GM18499 (cell line): ENCODE results near the gene HIVEP3.

Source experiments
- ATAC-seq: cut with Tn5 transposase; IDR thresholded peaks from one replicate; pipeline ENCODE4 v1.9.1; 2021; ENCODE audit warnings: moderate number of reproducible peaks; ENCODE audit not compliant: insufficient read depth, unreplicated experiment

HIVEP3 gene

GRCh38 chr1:41894808-41895483, 23.8 kb downstream of the HIVEP3 start:
- ATAC-seq: no peak

- no peak for ATAC-seq
These were observed 24.5 kb downstream of the HIVEP3 start for GRCh38 chr1:41894101-41894807.

DNA sequence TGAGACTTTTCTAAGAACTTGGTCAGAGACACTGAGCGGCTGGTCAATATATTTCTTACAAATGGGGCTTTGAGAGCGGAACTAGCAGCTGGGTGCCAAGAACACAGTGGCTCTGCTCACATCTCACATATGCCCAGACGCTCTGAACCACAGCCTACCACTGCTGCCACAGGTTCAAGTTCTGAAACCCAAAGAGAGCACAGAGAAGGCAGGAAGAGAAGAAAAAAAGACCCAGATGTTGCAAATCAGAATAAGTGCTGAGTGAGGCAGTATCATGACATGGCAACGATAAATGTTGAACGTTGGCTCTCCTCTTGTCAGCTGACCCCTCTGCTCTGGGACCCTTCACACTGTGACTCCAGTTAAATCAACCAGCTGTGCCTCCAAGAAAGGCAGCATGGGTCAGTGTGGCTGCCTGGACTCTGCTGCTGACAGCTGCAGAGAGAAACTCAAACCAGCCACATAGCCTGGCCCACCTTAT, 26.4 kb downstream of the HIVEP3 start:
- ATAC-seq: no peak

GRCh38 chr1:41891199-41891896, 27.4 kb downstream of the HIVEP3 start:
- no peak for ATAC-seq

GRCh38 chr1:41890825-41891198, 27.9 kb downstream of the HIVEP3 start:
- ATAC-seq: no peak

- no peak for ATAC-seq
These were observed 29.0 kb downstream of the HIVEP3 start for GRCh38 chr1:41889506-41890414.

GRCh38 chr1:41888756-41889155, 30.0 kb downstream of the HIVEP3 start:
- no peak for ATAC-seq

DNA sequence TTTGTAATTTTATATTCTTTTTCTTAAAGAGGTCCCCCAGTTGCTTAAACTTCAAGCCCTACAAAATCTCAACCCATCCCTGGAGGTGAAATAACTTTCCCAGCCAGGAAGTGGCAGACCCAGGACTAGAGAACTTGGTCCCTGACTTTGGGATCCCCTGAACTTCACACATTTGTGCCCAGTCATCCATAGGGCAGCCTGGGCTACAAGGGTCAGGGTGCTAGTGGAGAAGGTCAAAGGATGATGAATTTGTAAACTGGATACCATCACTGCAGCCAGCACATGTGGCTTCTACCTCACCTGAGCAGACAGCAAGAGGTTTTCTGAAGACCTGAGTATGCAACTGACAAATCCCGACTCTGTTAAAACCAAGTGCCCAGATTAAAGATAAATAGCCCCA, 31.4 kb downstream of the HIVEP3 start:
- no peak for ATAC-seq

DNA sequence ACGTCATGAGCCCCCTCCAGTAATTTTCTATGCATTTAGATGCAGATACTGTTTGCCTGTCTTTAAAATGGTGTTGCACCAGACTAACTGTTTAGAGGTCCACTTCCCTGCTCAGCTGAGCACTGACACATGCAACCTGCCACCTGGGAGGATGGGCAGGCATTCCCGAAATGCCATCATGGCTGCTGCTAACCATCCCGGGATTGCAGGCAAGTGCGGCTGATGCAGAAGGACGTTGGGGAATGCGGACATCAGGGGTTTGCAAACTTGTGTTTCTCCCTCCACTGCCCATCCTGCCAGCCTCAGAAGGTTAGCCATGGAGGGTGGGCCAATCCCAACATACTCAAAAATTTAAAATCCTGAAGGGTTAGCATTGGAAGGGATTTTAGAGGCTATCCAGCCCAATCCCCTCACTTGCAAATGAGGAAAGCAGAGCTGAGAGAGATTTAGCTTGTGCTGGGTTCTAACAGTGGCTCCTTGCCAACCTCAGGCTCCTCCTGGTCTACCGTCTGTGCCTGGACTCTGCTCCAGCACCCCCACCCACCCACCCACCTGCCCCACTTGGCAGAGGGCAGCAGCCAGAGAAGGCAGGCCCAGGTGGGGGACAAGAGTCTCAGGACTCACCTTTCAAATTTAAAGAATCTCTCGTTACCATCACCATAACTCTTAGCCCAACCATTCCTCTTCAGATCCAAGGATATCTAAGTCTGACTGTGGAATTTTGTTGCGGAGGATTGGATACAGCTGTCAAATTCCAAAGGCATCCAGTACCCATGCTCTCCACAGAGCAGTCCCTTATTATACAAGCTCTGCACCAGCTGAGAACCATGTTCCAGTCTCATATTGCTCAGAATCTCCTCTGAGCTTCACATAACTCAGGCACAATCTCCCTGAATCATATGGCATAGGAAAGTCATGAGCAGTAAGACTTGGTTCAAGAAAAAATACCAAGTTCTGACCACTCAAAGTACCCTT, 34.2 kb downstream of the HIVEP3 start:
- ATAC-seq: no peak

GRCh38 chr1:41883507-41883906, 35.2 kb downstream of the HIVEP3 start:
- ATAC-seq: no peak

- ATAC-seq: no peak
These were observed 36.2 kb downstream of the HIVEP3 start for GRCh38 chr1:41882486-41882885.

DNA sequence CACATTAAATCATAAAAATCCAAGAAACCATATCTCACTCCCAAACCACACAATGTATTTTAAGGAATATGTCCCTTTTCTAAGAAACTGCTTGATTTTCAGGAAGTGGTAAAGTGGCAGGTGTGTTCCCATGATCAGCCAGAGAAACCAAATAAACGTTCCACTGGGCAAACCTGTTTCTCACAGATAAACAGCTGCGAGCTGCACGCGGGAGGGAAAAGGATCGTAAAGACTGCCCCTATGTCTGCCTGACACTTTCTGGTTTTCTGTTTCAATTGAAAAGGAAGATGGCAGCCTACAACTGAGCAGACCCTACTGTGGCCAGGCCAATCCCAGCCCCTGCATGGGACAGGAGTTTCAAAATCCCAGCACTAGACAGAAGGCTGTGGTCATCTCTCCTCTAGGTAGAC, 36.6 kb downstream of the HIVEP3 start:
- no peak for ATAC-seq

DNA sequence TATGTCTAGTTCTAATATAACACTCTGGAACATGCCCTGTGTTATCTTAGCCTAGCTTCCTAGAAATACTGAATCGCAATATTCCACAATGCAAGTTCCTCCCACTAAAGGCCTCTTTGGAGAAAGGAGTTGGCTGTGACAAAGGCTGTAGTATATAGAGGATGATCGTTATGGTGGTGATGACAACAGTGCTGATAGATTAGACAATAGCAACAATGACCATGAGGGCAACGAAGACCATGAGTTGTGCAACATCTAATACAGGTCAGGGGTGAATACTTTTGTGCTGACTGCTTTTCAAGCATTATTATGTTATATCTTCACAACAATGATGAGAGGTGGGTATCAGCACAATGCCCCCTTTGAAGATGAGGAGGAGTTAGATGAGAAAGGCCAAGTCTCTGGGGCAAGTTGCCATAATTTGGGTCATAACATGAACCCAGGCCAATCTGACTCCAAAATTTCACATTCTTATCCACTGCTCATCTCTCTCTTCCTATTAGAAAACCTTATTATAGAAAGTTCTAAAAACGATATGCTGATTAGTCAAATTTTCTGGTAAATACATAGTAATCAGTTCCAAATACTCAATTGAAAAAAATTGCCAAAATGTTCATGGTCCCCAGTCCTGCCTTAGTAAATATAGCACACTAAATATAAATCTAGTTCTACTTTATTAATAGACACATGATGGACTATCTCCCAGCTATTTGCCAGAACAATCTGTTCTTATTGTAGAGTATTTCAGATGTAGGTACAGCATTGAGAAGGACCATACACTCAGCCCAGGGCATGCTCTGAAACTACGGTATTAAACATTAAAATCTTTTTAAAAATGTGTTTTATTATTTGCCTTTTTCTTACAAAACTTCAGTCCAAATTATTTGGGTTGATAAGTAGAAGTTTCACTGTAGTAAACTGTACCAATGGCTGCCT, 37.5 kb downstream of the HIVEP3 start:
- no peak for ATAC-seq

GRCh38 chr1:41880261-41880660, 38.5 kb downstream of the HIVEP3 start:
- ATAC-seq: no peak

GRCh38 chr1:41879617-41880016, 39.1 kb downstream of the HIVEP3 start:
- no peak for ATAC-seq

DNA sequence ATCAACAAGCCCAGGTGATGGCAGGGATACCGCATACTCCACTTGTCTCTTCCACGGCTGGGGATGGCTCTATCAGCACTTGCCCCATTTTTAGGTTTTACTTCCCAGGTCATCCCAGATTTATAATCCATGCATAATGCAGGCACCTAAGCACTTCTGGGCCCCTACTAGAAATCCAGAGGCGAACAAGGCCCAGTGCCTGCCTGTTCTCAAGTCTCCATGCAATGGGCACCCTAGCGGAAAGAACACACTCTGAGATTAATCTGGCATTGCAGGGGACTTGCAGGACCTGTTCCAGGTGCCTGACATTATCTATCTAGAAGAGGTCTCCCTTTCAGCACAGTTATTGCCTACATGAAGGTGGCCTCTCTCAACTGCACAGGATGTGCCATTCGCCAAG, 39.8 kb downstream of the HIVEP3 start:
- no peak for ATAC-seq

- ATAC-seq: no peak
These were observed 40.2 kb downstream of the HIVEP3 start for GRCh38 chr1:41878495-41878894.
